Suprapubic skin (tissue), 4 donors: ENCODE measurements around the gene USP6NL.

ENCODE experiments used
- CTCF ChIP-seq, 2 donors: fragments of 200-600 bp in 1 of 2; fragments of 450-650 bp in 1 of 2; sonication (generic) in 1 of 2; IDR thresholded peaks; one replicate each; pipeline ENCODE4 v1.5.1; 2016 to 2019; ENCODE audit warnings: antibody characterized with exemption in 2 of 2, mild to moderate bottlenecking in 1 of 2, moderate library complexity in 1 of 2
- EP300 ChIP-seq: sonication (generic); formaldehyde crosslinking; IDR thresholded peaks from one replicate; pipeline ENCODE4 v1.6.1; 2017; ENCODE audit warnings: antibody characterized with exemption
- POLR2A ChIP-seq, 2 donors: fragments of 450-650 bp; IDR thresholded peaks; one replicate each; pipeline ENCODE4 v1.6.1; 2017; ENCODE audit warnings: antibody characterized with exemption in 2 of 2, mild to moderate bottlenecking in 2 of 2, moderate library complexity in 2 of 2
- POLR2AphosphoS5 ChIP-seq, 3 donors: sonication (generic); formaldehyde crosslinking; IDR thresholded peaks; one replicate each; pipeline ENCODE4 v1.6.1; 2017; ENCODE audit warnings: antibody characterized with exemption in 3 of 3

DNA sequence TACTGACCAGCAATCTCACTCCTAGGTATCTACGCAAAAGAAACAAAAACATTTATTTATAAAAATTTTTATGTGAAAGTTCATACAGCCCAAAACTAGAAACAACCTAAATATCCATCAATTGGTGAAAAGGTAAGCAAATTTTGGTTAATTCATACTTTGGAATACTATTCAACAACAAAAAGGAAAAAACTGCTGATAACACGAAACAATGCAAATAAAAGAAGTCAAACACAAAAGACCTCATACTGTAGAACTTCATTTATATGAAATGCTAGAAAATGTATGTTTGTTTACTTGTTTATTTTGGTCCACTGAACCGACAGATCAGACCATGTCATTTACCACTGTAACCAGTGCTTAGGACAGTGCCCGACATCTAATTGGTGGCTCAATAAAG, 60.3 kb downstream of the USP6NL start:
- no peak for TF ChIP-seq CTCF (IDR thresholded peaks at IDR 0.05)
- TF ChIP-seq EP300, result no peak
- TF ChIP-seq POLR2A (IDR thresholded peaks at IDR 0.05), result no peak
- no peak for TF ChIP-seq POLR2AphosphoS5 (IDR thresholded peaks at IDR 0.05)
